GM18511 (cell line): ENCODE results near the gene TRMT2A.
"Not testable (repeated sequence)": the region's sequence is repeated elsewhere in the genome, so short reads cannot be mapped to it uniquely, and the experiment has no call there.

Source experiments
- ATAC-seq: cut with Tn5 transposase; IDR thresholded peaks from one replicate; pipeline ENCODE4 v1.9.1; 2021; ENCODE audit warnings: mild to moderate bottlenecking, moderate library complexity; ENCODE audit not compliant: unreplicated experiment

TRMT2A gene

GRCh38 chr22:20116951-20117632 is at the start of gene TRMT2A:
Gene TRMT2A (minus strand): TSS chr22:20117226. CDS start chr22:20116906, 320 bp downstream.
- ATAC-seq = peak; percentile 82

GRCh38 chr22:20166703-20167102 is 49.7 kb upstream of the TRMT2A start:
- ATAC-seq = no peak

- ATAC-seq = no peak
These were observed 48.9 kb upstream of the TRMT2A start for GRCh38 chr22:20165913-20166312.

- no peak for ATAC-seq
These were observed 48.4 kb upstream of the TRMT2A start for GRCh38 chr22:20165421-20165820.

GRCh38 chr22:20164863-20165262 is 47.8 kb upstream of the TRMT2A start:
- ATAC-seq = no peak

DNA sequence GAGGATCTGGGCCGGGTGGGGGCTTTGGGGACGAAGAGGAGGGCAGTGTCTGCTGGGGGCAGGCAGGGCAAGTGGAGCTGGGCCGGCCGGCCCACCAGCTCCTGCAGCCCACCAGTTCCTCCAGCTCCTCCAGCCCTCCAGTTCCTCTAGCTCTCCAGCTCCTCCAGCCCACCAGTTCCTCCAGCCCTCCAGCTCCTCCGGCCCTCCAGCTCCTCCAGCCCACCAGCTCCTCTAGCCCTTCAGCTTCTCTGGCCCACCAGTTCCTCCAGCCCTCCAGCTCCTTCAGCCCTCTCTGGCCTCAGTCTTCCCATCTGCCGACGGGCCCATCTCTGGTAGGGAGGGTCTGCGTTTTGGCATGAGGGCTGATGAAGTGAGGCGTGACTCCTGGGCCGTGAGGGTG is 43.0 kb upstream of the TRMT2A start:
- ATAC-seq = no peak

DNA sequence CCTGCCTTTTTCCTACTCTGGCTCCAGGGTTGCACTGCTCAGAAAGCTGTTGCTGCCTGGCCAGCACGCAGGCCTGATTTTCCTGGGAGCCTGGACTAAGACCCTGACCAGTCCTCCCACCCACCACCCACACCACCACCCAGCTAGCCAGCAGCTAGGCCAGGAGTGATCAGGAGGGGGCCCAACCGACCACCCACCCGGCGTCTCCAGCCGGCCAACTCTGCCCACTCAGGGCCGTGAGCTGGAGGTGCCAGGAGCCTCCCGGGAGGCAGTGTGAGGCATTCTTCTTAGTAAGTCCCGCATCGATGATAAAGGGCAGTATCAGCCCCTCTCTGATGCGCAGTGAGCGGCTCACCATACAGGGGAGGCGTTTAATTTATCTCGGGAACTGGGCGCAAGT is 42.5 kb upstream of the TRMT2A start:
- ATAC-seq = not testable (repeated sequence)

DNA sequence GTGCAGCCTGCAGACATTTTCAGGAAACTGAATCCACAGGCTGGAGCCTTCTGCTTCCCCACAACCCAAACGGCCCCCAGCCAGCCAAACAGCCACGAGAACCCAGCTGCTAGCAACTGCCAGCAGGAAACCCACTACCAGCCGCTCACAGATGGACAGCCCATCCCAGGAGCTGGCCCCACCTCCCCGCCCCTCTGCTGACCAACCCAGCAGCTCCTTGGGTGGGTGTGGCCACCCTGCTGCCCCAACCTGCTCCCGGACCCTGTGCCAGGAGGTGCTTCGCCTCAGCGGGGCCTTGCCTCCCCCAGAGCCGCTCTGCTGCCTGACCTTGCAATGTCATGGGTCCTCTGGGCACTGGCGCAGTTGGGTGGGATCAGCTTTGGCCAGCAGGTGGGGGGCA is 42.0 kb upstream of the TRMT2A start:
- no peak for ATAC-seq

DNA sequence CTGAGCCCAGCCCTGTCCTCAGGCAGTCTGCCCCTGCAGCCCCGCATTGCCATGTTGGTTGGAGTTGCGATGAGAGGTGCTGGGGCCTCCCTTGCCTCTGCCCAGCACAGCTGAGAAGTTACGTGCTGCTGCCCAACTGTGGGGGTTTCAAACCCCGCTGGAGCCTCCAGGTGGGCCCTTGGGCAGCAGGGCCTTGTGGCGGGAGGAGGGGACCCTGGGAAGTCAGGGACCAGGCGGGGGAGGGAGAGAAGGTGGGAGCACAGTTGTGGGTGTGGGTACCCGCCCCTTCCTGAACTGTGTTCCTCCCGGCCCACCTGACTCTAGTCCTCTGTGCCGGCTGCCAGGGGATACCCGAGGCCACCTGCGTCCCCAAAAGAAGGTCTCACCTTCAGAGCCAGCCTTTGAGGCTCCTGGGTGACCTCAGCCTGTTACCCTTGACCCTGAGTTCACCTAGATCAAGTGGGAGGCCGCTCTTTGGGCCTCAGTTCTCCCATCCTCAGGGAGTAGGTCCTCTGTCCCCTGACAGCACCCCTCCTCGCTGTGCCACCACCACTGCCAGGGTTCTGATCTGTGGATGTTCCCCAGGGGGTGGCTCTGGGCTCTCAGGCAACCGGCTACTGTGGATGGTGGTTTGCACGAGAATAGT is 41.5 kb upstream of the TRMT2A start:
- no peak for ATAC-seq

GRCh38 chr22:20157430-20158183 is 40.6 kb upstream of the TRMT2A start:
- no peak for ATAC-seq

DNA sequence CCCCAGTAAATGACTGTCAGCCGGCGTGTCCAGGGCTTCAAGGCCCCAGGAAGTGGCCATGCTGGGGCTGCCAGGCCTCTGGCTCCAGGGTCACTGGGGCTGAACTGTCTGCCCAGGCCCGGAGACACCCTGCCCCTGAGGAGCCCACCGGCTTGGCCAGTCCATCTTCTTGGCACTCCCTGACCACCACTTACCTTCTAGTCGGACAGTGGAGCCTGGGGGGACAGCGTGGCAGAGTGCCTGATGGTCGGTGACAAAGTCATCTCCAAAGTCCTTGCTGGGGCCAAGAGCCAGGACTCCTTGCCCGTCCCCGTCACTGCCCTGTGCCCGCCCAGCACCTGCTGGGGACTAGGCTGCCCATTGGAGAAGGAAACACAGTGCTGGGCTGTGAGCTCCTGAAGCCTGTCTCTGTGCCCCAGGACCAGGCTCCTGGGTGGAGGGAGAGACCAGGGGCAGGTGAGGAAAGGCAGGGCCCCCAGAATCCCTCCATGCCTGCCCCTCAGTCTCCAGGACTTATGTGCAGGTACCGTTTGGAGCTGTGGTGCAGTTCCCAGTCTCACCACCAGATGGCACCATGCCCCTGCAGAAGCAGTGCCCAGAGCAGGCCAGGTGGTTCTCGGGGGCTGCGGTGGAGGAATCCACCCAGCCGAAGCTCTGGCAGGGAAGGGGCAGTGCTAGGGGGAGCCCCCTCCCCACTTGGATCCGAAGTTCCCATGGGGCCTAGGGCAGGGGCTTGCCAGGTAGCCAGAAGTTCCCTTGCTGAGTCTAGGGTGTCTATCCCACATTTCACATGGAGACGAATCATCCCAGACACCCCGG is 39.8 kb upstream of the TRMT2A start:
- no peak for ATAC-seq

- ATAC-seq = no peak
These were observed 39.0 kb upstream of the TRMT2A start for GRCh38 chr22:20156042-20156389.

- no peak for ATAC-seq
These were observed 38.5 kb upstream of the TRMT2A start for GRCh38 chr22:20155330-20156041.

- no peak for ATAC-seq
These were observed 37.7 kb upstream of the TRMT2A start for GRCh38 chr22:20154602-20155187.

GRCh38 chr22:20153945-20154344 is 36.9 kb upstream of the TRMT2A start:
- no peak for ATAC-seq

DNA sequence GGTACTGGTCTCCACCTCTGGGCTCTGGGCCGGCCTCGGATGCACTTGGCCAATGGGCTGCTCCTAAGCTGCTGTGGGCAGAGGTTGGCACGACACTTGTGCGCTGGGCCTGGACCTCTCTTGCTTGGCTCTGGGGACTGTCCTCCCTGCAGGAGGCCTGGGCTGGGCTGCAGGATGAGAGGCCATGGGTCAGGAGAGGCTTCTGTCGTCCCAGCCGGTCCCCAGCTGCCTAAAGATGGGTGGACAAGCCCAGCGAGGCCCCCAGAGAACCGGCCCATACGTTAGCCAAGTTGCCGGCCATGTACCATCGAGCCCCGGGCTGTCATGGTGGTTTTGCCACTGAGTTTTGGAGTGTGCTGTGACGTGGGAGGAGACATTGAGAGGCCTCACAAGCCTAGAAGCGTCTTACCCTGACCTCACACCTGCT is 35.5 kb upstream of the TRMT2A start:
- ATAC-seq = no peak

DNA sequence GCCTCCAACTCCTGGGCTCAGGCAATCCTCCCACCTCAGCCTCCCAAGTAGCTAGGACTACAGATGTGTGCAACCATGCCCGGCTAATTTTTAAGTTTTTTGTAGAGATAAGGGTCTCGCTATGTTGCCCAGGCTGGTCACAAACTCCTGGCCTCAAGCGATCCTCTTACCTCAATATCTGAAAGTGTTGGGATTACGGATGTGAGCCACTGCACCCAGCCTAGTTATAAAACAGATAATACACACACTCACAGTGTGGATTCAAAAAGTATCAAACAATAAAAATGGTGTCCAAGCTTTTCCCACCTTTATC is 34.2 kb upstream of the TRMT2A start:
- no peak for ATAC-seq

DNA sequence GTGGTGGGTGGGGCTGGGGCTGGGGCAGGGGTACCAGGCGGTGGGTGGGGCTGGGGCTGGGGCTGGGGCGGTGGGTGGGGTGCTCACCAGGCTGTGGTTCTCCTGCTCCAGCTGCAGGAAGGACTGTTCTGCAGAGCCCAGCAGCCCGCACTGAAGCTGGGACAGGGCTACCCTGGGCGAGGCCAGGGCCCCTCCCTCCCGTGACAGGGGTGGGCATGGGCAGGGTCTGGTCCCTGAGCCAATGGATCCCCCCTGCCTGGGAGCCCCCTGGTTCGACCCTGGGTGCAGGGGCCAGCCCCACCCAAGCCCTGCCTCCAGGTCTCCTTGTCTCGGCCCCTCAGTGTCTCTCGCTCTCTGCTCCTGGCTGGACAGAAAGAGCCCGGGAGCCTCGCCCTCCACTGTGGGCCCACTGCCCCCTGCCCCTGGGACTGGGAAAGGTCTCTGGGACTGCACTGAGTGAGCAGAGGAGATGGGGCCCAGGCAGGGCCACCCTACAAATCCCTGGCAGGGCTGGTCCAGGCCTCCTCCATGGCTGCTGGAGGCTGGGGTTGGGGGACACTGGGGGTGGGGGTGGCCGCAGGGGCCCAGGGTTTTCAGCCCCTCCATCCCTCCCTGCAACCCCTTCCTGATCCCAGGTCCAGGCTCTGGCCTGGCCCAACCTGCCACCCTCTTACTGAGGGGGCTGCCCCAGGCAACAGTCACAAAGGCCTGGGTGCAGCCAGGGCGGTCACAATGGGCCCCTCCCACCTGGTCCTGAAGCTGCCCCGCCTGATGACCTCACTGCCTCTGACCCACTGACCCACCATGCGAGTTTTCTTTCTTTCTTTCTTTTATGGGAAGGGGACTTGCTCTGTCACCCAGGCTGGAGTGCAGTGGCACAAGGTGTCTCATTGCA is 33.6 kb upstream of the TRMT2A start, which contains the start of gene CCDC188:
TSS of gene CCDC188 (minus strand) at position 675 of the 895 bp plus-strand sequence. CDS start at position 606, 69 bp downstream.
- no peak for ATAC-seq
